Neural progenitor cell (in vitro differentiated cells): ENCODE data around the gene CYP8B1.

ENCODE experiments used
- EZH2 ChIP-seq: fragments of 200-600 bp; sonication (generic); IDR thresholded peaks from 2 replicates; pipeline ENCODE4 v1.6.1; 2017; ENCODE audit warnings: antibody characterized with exemption, mild to moderate bottlenecking, moderate library complexity
- EZH2phosphoT487 ChIP-seq: fragments of 200-600 bp; sonication (generic); IDR thresholded peaks from 2 replicates; pipeline ENCODE4 v1.6.1; 2017; ENCODE audit warnings: antibody characterized with exemption
- TF ChIP-seq, protein P1 (sequence below): fragments of 200-600 bp; sonication (generic); IDR thresholded peaks from 2 replicates; pipeline ENCODE4 v1.5.1; 2017; ENCODE audit warnings: antibody characterized with exemption, mild to moderate bottlenecking

DNA sequence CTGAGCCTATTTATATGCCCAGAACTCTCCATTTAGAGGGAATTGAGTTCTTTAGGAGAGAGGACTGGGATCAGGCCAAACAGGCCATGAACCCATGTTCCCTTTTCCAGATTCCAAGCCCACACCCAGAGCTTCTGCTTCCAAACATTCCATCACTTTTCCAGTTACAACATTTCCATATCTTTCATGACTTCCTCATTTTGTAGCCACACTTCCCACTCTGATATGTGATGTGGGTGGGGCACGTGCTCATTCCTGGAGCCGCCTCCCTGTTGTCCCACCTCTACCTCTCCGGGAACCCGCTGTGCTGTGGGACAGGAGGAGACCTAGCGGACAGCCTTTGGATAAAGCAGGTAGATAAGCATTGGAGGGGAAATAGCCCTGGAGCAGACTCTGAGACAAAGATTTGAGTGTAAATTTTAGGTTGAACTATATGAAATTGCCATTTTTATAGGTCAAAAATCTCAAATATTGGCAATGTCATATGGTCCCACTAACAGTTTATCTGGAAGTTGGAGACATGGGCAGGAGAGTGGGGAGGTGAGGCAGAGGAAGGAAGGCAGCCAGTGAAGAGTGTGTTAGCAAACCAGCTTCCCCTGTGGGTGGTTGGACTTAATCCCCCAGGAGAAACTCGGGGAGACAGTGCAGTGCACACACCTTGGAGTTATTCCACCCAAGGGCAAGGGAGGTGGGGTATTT, 31.8 kb downstream of the CYP8B1 start:
- TF ChIP-seq, protein P1, sequence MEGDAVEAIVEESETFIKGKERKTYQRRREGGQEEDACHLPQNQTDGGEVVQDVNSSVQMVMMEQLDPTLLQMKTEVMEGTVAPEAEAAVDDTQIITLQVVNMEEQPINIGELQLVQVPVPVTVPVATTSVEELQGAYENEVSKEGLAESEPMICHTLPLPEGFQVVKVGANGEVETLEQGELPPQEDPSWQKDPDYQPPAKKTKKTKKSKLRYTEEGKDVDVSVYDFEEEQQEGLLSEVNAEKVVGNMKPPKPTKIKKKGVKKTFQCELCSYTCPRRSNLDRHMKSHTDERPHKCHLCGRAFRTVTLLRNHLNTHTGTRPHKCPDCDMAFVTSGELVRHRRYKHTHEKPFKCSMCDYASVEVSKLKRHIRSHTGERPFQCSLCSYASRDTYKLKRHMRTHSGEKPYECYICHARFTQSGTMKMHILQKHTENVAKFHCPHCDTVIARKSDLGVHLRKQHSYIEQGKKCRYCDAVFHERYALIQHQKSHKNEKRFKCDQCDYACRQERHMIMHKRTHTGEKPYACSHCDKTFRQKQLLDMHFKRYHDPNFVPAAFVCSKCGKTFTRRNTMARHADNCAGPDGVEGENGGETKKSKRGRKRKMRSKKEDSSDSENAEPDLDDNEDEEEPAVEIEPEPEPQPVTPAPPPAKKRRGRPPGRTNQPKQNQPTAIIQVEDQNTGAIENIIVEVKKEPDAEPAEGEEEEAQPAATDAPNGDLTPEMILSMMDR = no peak
- TF ChIP-seq EZH2 = no peak
- TF ChIP-seq EZH2phosphoT487 = no peak
